ENCODE results near the gene NTRK3.

The NTRK3 gene

DNA sequence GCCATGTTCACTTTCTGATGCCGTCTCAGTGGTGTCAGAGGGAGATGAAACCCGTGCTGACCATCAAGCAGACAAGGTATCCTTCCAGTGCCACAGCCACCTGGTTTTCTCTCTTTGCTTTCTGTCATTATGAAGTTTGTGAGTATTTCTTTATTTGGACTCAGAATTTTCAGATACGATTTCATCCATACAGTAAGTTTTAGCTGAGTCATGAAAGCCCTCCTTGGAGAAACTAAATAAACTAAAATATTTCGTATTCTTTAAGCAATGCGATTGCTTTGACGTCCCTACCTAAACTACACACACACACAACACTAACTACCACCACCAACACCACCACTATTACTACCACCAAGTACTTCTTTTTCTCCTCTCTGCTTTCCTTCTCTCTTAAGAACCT, 350.1 kb downstream of the NTRK3 start:
- TF ChIP-seq, protein P1, sequence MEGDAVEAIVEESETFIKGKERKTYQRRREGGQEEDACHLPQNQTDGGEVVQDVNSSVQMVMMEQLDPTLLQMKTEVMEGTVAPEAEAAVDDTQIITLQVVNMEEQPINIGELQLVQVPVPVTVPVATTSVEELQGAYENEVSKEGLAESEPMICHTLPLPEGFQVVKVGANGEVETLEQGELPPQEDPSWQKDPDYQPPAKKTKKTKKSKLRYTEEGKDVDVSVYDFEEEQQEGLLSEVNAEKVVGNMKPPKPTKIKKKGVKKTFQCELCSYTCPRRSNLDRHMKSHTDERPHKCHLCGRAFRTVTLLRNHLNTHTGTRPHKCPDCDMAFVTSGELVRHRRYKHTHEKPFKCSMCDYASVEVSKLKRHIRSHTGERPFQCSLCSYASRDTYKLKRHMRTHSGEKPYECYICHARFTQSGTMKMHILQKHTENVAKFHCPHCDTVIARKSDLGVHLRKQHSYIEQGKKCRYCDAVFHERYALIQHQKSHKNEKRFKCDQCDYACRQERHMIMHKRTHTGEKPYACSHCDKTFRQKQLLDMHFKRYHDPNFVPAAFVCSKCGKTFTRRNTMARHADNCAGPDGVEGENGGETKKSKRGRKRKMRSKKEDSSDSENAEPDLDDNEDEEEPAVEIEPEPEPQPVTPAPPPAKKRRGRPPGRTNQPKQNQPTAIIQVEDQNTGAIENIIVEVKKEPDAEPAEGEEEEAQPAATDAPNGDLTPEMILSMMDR (conservative IDR thresholded peaks at IDR 0.05; ENCODE audit: low read length): no peak
- no peak for TF ChIP-seq EZH2phosphoT487 (IDR thresholded peaks at IDR 0.05; ENCODE audit: borderline replicate concordance)
- Histone ChIP-seq H3K4me2 (ENCODE audit: low read depth, low read length, poor library complexity, severe bottlenecking) (no peak overlapping the region), H3K4me3 (ENCODE audit: low read length, poor library complexity, severe bottlenecking) (no peak overlapping the region), H3K9me3 (ENCODE audit: insufficient read depth, low read depth, low read length) (no peaks in the 10 kb centered on the region), H2AFZ (ENCODE audit: low read length) (no peak overlapping the region), H3K4me1 (ENCODE audit: insufficient read depth, low read length, poor library complexity, severe bottlenecking) (no peaks in the 10 kb centered on the region), H3K9ac (ENCODE audit: low read depth, low read length, poor library complexity, severe bottlenecking) (no peak overlapping the region), H4K20me1 (ENCODE audit: insufficient read depth, low read length, poor library complexity, severe bottlenecking) (no peaks in the 10 kb centered on the region), H3K27me3 (ENCODE audit: insufficient read depth, low read length, poor library complexity, severe bottlenecking) (no peaks in the 10 kb centered on the region), H3K36me3 (ENCODE audit: insufficient read depth, low read length) (no peaks in the 10 kb centered on the region), H3F3A (ENCODE audit: low read depth) (no peaks in the 10 kb centered on the region), H3K79me2 (ENCODE audit: insufficient read depth, low read length) (no peaks in the 10 kb centered on the region), H3K9me2 (replicated peaks; ENCODE audit: low read depth, low read length) (no peaks in the 10 kb centered on the region)

DNA sequence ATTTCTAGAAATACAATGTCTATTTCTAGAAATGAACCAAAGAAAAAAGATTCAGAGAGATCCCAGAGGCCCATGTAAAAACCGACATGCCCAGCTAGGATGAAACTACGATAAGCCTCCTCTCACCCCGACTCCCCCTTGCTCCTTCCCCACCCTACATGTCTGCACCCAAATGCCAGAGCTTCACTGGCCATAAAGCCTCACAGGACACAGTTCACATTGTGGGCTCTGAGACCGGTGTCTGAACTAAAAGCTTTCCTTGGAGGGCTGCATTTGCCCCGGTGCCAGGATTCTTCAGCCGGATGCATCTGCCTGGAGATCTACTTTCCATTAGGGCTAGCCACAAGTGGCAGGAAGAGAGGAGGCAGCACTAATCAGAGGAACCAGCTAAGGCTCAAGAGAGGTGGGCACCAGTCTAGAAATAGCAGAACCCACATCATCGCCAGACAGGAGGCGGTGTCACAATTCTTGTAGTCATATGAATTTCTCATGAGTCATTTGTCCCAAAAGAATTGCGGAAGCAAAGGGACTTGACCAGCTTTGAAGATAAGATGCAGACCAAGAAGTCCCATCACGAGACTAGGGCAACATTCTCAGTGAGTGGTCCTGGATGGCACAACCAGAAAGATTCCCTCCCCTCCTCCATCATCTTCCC, 353.6 kb downstream of the NTRK3 start:
- Histone ChIP-seq H3K36me3 (ENCODE audit: insufficient read depth, low read length) (no peaks in the 10 kb centered on the region), H3K4me3 (ENCODE audit: low read length, poor library complexity, severe bottlenecking) (no peak overlapping the region), H4K20me1 (ENCODE audit: insufficient read depth, low read length, poor library complexity, severe bottlenecking) (no peaks in the 10 kb centered on the region), H3K9me2 (replicated peaks; ENCODE audit: low read depth, low read length) (no peaks in the 10 kb centered on the region), H3K4me1 (ENCODE audit: insufficient read depth, low read length, poor library complexity, severe bottlenecking) (no peaks in the 10 kb centered on the region), H3K27me3 (ENCODE audit: insufficient read depth, low read length, poor library complexity, severe bottlenecking) (no peaks in the 10 kb centered on the region), H3K4me2 (ENCODE audit: low read depth, low read length, poor library complexity, severe bottlenecking) (no peak overlapping the region), H3F3A (ENCODE audit: low read depth) (no peaks in the 10 kb centered on the region), H3K9ac (ENCODE audit: low read depth, low read length, poor library complexity, severe bottlenecking) (no peak overlapping the region), H2AFZ (ENCODE audit: low read length) (no peak overlapping the region), H3K79me2 (ENCODE audit: insufficient read depth, low read length) (no peaks in the 10 kb centered on the region), H3K9me3 (ENCODE audit: insufficient read depth, low read depth, low read length) (no peaks in the 10 kb centered on the region)
- TF ChIP-seq EZH2phosphoT487 (IDR thresholded peaks at IDR 0.05; ENCODE audit: borderline replicate concordance): no peak
- TF ChIP-seq, protein P1 (conservative IDR thresholded peaks at IDR 0.05; ENCODE audit: low read length): no peak

DNA sequence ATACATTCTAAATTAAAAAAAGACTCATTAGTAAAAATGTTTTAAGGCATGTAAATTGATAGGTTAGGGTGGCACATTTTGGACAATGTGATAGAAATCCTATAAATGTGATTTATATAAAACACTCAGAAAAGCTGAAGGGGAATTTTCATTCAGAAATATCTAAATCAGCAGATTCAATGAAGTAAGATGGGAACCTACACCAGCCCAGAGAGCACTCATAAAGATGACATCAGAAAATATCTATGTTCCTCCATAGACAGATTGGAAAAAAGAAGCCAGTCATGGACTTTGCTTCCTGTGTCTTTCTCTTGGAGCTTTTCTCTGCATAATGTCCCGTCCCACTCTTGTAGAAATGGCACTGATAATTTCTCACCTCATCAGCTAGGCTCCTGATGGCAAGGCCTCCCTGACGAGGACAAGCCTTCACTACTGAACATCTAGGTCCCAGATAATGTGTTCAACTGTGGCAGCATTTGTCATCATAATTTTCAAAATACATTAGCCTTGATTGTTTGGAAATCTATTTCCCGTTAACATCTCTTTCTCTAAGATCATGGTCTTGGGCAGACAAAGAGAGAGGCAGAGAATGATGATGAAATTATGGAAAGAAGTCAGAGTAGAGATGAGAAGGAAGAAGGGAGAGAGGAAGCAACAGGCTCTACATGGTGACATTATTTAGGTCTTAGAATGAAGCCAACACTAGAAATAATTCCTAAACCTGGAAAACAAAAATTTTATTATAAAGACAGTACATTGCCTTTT, 354.4 kb downstream of the NTRK3 start:
- no peak overlapping the region for H2AFZ ChIP-seq (ENCODE audit: low read length)
- H3F3A ChIP-seq (ENCODE audit: low read depth): no peaks in the 10 kb centered on the region
- no peaks in the 10 kb centered on the region for H3K9me3 ChIP-seq (ENCODE audit: insufficient read depth, low read depth, low read length)
- no peak overlapping the region for H3K9ac ChIP-seq (ENCODE audit: low read depth, low read length, poor library complexity, severe bottlenecking)
- no peak overlapping the region for H3K4me2 ChIP-seq (ENCODE audit: low read depth, low read length, poor library complexity, severe bottlenecking)
- TF ChIP-seq, protein P1 (conservative IDR thresholded peaks at IDR 0.05; ENCODE audit: low read length): no peak
- no peaks in the 10 kb centered on the region for H4K20me1 ChIP-seq (ENCODE audit: insufficient read depth, low read length, poor library complexity, severe bottlenecking)
- H3K4me3 ChIP-seq (ENCODE audit: low read length, poor library complexity, severe bottlenecking): no peak overlapping the region
- no peaks in the 10 kb centered on the region for H3K9me2 ChIP-seq (replicated peaks; ENCODE audit: low read depth, low read length)
- H3K27me3 ChIP-seq (ENCODE audit: insufficient read depth, low read length, poor library complexity, severe bottlenecking): no peaks in the 10 kb centered on the region
- no peaks in the 10 kb centered on the region for H3K36me3 ChIP-seq (ENCODE audit: insufficient read depth, low read length)
- H3K79me2 ChIP-seq (ENCODE audit: insufficient read depth, low read length): no peaks in the 10 kb centered on the region
- no peaks in the 10 kb centered on the region for H3K4me1 ChIP-seq (ENCODE audit: insufficient read depth, low read length, poor library complexity, severe bottlenecking)

Data from Loucy (cell line).